PC-3 (cell line): ENCODE results near the gene CCDC179. TPM values are rescaled to one million over a fixed set of nuclear protein-coding genes. Genes with fewer than 3 reads are reported as not detected.
A peak's percentile ranks its signal among the peaks of the same experiment; 100 is the strongest.

Source experiments
- ATAC-seq: fragments of 200-7000 bp; cut with Tn5 transposase; 2 replicates; pipeline ENCODE4 v1.9.1; 2020; ENCODE audit warnings: mild to moderate bottlenecking, moderate library complexity
- BruUV-seq: library from RNA; stranded (reverse); fragments of 400-500 nt; replicated peaks from 2 replicates; lab custom pipeline; 2021; lab: Mats Ljungman, UMichigan
- CTCF ChIA-PET: fragments of 300-600 bp; sonication (Branson Sonifier 250); formaldehyde crosslinking; loops from one replicate; lab custom pipeline; 2022; ENCODE audit warnings: antibody characterized with exemption; lab: Charles Lee
- POLR2A ChIA-PET: fragments of 300-600 bp; sonication (Branson Sonifier 250); formaldehyde crosslinking; loops from one replicate; lab custom pipeline; 2022; ENCODE audit warnings: antibody characterized with exemption; ENCODE audit not compliant: unreplicated experiment; lab: Charles Lee
- DNase-seq: peaks from one replicate; pipeline ENCODE4 v3.0.0-alpha.2; 2015
- H2AFZ ChIP-seq: fragments of 300-600 bp; sonication (generic); 2 replicates; pipeline ENCODE4 v1.6.0; 2016; ENCODE audit warnings: antibody characterized with exemption, low read length
- H3F3A ChIP-seq: fragments of 300-600 bp; sonication (generic); one replicate; pipeline ENCODE4 v1.6.0; 2017; ENCODE audit warnings: antibody characterized with exemption, low read length, control low read depth, mild to moderate bottlenecking; ENCODE audit not compliant: unreplicated experiment
- H3K27ac ChIP-seq: fragments of 300-600 bp; sonication (generic); 2 replicates; pipeline ENCODE4 v1.5.1; 2016; ENCODE audit warnings: mild to moderate bottlenecking, low read length
- H3K27me3 ChIP-seq: fragments of 300-600 bp; sonication (generic); 2 replicates; pipeline ENCODE4 v1.6.1; 2016; ENCODE audit warnings: low read length, mixed read lengths
- H3K36me3 ChIP-seq: fragments of 300-600 bp; sonication (generic); 2 replicates; pipeline ENCODE4 v1.6.1; 2016; ENCODE audit warnings: low read depth, mixed run types, low read length, mixed read lengths
- H3K4me1 ChIP-seq: fragments of 300-600 bp; sonication (generic); 2 replicates; pipeline ENCODE4 v1.5.1; 2016; ENCODE audit warnings: low read length; ENCODE audit not compliant: insufficient read depth
- H3K4me2 ChIP-seq: fragments of 300-600 bp; sonication (generic); 2 replicates; pipeline ENCODE4 v1.6.0; 2016; ENCODE audit warnings: low read length
- H3K4me3 ChIP-seq: fragments of 300-600 bp; sonication (generic); 2 replicates; pipeline ENCODE4 v1.5.1; 2016; ENCODE audit warnings: mild to moderate bottlenecking, low read length, mixed read lengths
- H3K79me2 ChIP-seq: fragments of 300-600 bp; sonication (generic); 2 replicates; pipeline ENCODE4 v1.6.1; 2017; ENCODE audit warnings: low read length, mixed read lengths
- H3K9ac ChIP-seq: fragments of 300-600 bp; sonication (generic); 2 replicates; pipeline ENCODE4 v1.6.0; 2016; ENCODE audit warnings: mild to moderate bottlenecking, low read length
- H3K9me2 ChIP-seq: fragments of 300-600 bp; sonication (generic); replicated peaks from 2 replicates; pipeline ENCODE4 v1.6.1; 2016; ENCODE audit warnings: mixed run types, low read length, mixed read lengths
- H3K9me3 ChIP-seq: fragments of 300-600 bp; sonication (generic); 2 replicates; pipeline ENCODE4 v1.6.1; 2016; ENCODE audit warnings: low read length, mixed read lengths
- H4K20me1 ChIP-seq: fragments of 300-600 bp; sonication (generic); 2 replicates; pipeline ENCODE4 v1.6.1; 2016; ENCODE audit warnings: low read length, mixed read lengths
- EZH2 ChIP-seq: fragments of 300-600 bp; sonication (generic); IDR thresholded peaks from one replicate; pipeline ENCODE4 v1.6.1; 2017; ENCODE audit warnings: antibody characterized with exemption, mild to moderate bottlenecking, low read length; ENCODE audit not compliant: unreplicated experiment
- EZH2phosphoT487 ChIP-seq: fragments of 300-600 bp; sonication (generic); IDR thresholded peaks from 2 replicates; pipeline ENCODE4 v1.6.1; 2018; ENCODE audit warnings: mild to moderate bottlenecking, antibody characterized with exemption, low read length, borderline replicate concordance
- intact Hi-C: fragments of 100-400 bp; cut with micrococcal nuclease; formaldehyde crosslinking; loops from 2 replicates; pipeline ENCODE4 v1.9.0; 2023
- total RNA-seq: library from RNA; depleted of rRNA; stranded (reverse); fragments of >200 nt; gene quantifications from 2 replicates; pipeline ENCODE4 v1.2.3, GENCODE V29; 2014
- TF ChIP-seq, protein P1 (sequence below): fragments of 300-600 bp; sonication (generic); conservative IDR thresholded peaks from 2 replicates; pipeline ENCODE4 v1.5.1; 2017; ENCODE audit warnings: antibody characterized with exemption, low read depth, mild to moderate bottlenecking, low read length

CCDC179 gene
- total RNA-seq, 1 experiment from 2014 or later = not detected

DNA sequence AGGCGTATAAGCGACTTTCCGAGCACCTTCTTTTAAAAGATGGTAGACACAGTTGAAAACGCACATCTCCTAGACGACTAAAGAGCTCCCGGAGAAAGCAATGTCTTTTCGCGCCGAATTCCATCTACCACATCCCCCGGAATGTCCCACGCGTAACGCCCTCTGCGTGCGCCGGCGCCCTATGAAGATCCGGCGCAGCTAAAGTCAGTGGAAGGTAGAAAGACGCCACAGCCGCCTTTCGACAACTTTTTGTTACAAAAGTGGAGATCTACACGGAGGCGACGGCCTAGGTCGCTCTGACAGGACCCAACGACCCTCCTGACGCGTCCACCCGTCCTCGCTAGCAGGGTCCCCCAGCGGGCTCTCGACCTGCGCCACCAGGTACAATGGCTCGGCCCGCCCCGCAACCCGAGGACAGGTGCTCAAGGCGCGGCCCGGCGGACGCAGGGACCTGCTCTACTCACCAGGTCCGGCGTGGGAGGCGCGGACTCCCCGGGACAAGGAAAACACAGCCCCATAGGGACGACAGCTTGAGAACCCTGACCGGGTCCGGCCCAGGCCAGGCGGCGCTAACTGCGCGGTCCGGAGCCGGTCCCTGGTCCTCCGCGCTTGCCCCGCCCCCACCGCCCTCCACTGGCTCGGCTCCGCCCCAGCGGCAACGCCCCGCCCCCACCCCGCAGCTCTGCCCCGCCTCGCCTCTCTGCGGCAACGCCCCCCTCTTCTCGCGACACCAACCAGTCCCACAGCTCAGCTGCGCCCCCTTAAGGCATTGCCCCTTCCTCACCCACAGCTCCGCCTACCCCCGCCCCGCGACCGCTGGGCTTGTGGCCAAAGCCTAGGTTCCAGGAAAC lies 30.8 kb downstream of the CCDC179 start, which contains the start of gene SVIP:
SVIP (minus strand) TSS at position 571 of the 851 bp plus-strand sequence; CDS start at position 518, 53 bp downstream.
- H3K4me2 ChIP-seq = peak within 1 kb of the TSS; percentile 89
- H2AFZ ChIP-seq = peak within 1 kb of the TSS; percentile 84
- no peaks in the 10 kb centered on the region for H3K9me3 ChIP-seq
- H3K27ac ChIP-seq = peak within 1 kb of the TSS; percentile 46
- ATAC-seq (peak; percentile 82), DNase-seq (peak; percentile 93)
- TF ChIP-seq, protein P1, sequence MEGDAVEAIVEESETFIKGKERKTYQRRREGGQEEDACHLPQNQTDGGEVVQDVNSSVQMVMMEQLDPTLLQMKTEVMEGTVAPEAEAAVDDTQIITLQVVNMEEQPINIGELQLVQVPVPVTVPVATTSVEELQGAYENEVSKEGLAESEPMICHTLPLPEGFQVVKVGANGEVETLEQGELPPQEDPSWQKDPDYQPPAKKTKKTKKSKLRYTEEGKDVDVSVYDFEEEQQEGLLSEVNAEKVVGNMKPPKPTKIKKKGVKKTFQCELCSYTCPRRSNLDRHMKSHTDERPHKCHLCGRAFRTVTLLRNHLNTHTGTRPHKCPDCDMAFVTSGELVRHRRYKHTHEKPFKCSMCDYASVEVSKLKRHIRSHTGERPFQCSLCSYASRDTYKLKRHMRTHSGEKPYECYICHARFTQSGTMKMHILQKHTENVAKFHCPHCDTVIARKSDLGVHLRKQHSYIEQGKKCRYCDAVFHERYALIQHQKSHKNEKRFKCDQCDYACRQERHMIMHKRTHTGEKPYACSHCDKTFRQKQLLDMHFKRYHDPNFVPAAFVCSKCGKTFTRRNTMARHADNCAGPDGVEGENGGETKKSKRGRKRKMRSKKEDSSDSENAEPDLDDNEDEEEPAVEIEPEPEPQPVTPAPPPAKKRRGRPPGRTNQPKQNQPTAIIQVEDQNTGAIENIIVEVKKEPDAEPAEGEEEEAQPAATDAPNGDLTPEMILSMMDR = peak; percentile 60
- no peak for TF ChIP-seq EZH2phosphoT487
- BruUV-seq = TSS peak; percentile 58
- peak within 1 kb of the TSS; percentile 93 for H3K4me3 ChIP-seq
- no peaks in the 10 kb centered on the region for H3F3A ChIP-seq
- H3K9me2 ChIP-seq = no peaks in the 10 kb centered on the region
- H4K20me1 ChIP-seq = no peaks in the 10 kb centered on the region
- intact Hi-C loops = no loop called here
- H3K4me1 ChIP-seq = peaks cover 11% of the 10 kb centered on the region
- H3K9ac ChIP-seq = peak within 1 kb of the TSS; percentile 72
- H3K36me3 ChIP-seq = no peaks in the 10 kb centered on the region; the same call in 1 of the 2 replicates
- H3K79me2 ChIP-seq = peaks cover 13% of the 10 kb centered on the region
- POLR2A ChIA-PET = interaction anchor here (0.5 to 0.6 kb wide), 5 partner anchors 15 to 1562 kb away, joined by 3 to 8 read pairs (median 3); no protein-coding TSS in a partner anchor
- CTCF ChIA-PET = interaction anchor here (0.6 to 1.1 kb wide), 7 partner anchors 12 to 1564 kb away, joined by 3 to 13 read pairs (median 5); no protein-coding TSS in a partner anchor
- H3K27me3 ChIP-seq = no peaks in the 10 kb centered on the region

DNA sequence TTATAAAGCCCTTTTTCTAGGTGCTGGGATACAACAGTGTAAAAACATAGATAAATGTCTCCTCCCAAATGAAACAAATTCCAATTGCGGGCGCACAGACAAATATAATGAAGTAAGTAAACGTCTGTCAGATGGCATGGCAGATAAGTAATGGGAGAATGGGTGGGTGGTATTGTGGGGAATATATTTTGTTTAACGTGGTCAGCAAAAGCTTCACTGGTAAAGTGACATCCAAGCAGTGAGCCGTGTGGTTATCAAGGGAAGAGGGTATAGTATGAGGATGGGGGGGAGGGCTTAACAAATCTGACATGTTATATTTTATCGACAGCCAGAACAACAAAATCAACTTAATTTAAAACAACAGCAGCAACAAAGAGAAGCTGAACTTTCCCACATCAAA lies 31.9 kb downstream of the CCDC179 start:
- BruUV-seq = no TSS peak

More for the DNA sequence above, 31.9 kb downstream of the CCDC179 start:
- H3K9ac ChIP-seq = peak overlapping the region; percentile 72
- ChIA-PET POLR2A (no interaction called here), CTCF (interaction anchor here (0.6 kb wide), 1 partner anchor 676 kb away, joined by 5 read pairs; no protein-coding TSS in a partner anchor)
- H3K4me1 ChIP-seq = peaks cover 11% of the 10 kb centered on the region
- intact Hi-C loops = no loop called here
- H3K36me3 ChIP-seq = no peaks in the 10 kb centered on the region; the same call in 1 of the 2 replicates
- TF ChIP-seq, protein P1 = no peak
- no peak for TF ChIP-seq EZH2phosphoT487
- no peak for TF ChIP-seq EZH2
- no peak for DNase-seq
- no peaks in the 10 kb centered on the region for H3K9me2 ChIP-seq
- no peaks in the 10 kb centered on the region for H4K20me1 ChIP-seq
- H3K4me2 ChIP-seq = peak overlapping the region; percentile 89
- peak overlapping the region; percentile 93 for H3K4me3 ChIP-seq
- no peaks in the 10 kb centered on the region for H3K27me3 ChIP-seq
- H3F3A ChIP-seq = no peaks in the 10 kb centered on the region
- ATAC-seq = no peak
- peak overlapping the region; percentile 84 for H2AFZ ChIP-seq
- H3K79me2 ChIP-seq = peaks cover 13% of the 10 kb centered on the region
- no peak overlapping the region for H3K27ac ChIP-seq
- H3K9me3 ChIP-seq = no peaks in the 10 kb centered on the region
